Chondrocyte (in vitro differentiated cells): ENCODE data around the gene SRGAP1. TPM values are rescaled to one million over a fixed set of nuclear protein-coding genes. Genes with fewer than 3 reads are reported as not detected.

Source experiments
- DNase-seq: peaks from one replicate; pipeline ENCODE4 v3.0.0; 2021; ENCODE audit warnings: mixed read lengths, low spot score
- H3K27ac Mint-ChIP-seq: one replicate; pipeline ENCODE4 v1.8.0; 2021; ENCODE audit warnings: mild to moderate bottlenecking, moderate library complexity, mixed read lengths; ENCODE audit not compliant: unreplicated experiment
- H3K27me3 Mint-ChIP-seq: 2 replicates; pipeline ENCODE4 v1.8.0; 2021; ENCODE audit warnings: low read depth, mixed read lengths
- H3K36me3 Mint-ChIP-seq: 2 replicates; pipeline ENCODE4 v1.8.0; 2021; ENCODE audit warnings: low read depth, mixed read lengths
- H3K4me1 Mint-ChIP-seq: 2 replicates; pipeline ENCODE4 v1.8.0; 2021; ENCODE audit warnings: low read depth, mild to moderate bottlenecking, mixed read lengths
- H3K4me3 Mint-ChIP-seq: one replicate; pipeline ENCODE4 v1.8.0; 2021; ENCODE audit warnings: mild to moderate bottlenecking, moderate library complexity, mixed read lengths; ENCODE audit not compliant: unreplicated experiment
- H3K9me3 Mint-ChIP-seq: 2 replicates; pipeline ENCODE4 v1.8.0; 2021; ENCODE audit warnings: low read depth, mixed read lengths
- total RNA-seq: library from RNA; stranded (reverse); gene quantifications from 3 replicates; pipeline ENCODE4 v1.2.1, GENCODE V29; 2021
- TF ChIP-seq, protein P1 (sequence below): fragments of 200-600 bp; sonication (generic); IDR thresholded peaks from 2 replicates; pipeline ENCODE4 v1.5.0; 2021; ENCODE audit warnings: antibody characterized with exemption, mild to moderate bottlenecking, moderate library complexity

Gene SRGAP1
- total RNA-seq, 1 donor from 2014 or later: 13.2 TPM

- Mint-ChIP-seq H3K36me3 (peaks cover 11% of the 10 kb centered on the region), H3K27me3 (no peaks in the 10 kb centered on the region), H3K9me3 (peaks cover 22% of the 10 kb centered on the region), H3K27ac (no peak overlapping the region), H3K4me1 (peaks cover 8% of the 10 kb centered on the region), H3K4me3 (no peak overlapping the region)
- TF ChIP-seq, protein P1, sequence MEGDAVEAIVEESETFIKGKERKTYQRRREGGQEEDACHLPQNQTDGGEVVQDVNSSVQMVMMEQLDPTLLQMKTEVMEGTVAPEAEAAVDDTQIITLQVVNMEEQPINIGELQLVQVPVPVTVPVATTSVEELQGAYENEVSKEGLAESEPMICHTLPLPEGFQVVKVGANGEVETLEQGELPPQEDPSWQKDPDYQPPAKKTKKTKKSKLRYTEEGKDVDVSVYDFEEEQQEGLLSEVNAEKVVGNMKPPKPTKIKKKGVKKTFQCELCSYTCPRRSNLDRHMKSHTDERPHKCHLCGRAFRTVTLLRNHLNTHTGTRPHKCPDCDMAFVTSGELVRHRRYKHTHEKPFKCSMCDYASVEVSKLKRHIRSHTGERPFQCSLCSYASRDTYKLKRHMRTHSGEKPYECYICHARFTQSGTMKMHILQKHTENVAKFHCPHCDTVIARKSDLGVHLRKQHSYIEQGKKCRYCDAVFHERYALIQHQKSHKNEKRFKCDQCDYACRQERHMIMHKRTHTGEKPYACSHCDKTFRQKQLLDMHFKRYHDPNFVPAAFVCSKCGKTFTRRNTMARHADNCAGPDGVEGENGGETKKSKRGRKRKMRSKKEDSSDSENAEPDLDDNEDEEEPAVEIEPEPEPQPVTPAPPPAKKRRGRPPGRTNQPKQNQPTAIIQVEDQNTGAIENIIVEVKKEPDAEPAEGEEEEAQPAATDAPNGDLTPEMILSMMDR: no peak
- no peak for DNase-seq
Observed at GRCh38 chr12:63822352-63822751, 22.1 kb upstream of the SRGAP1 start.

- Mint-ChIP-seq H3K27ac (no peak overlapping the region), H3K9me3 (peaks cover 22% of the 10 kb centered on the region), H3K27me3 (no peaks in the 10 kb centered on the region), H3K36me3 (peaks cover 11% of the 10 kb centered on the region), H3K4me1 (peaks cover 8% of the 10 kb centered on the region), H3K4me3 (no peak overlapping the region)
- TF ChIP-seq, protein P1: no peak
- no peak for DNase-seq
Observed at GRCh38 chr12:63823040-63823439, 21.5 kb upstream of the SRGAP1 start.

DNA sequence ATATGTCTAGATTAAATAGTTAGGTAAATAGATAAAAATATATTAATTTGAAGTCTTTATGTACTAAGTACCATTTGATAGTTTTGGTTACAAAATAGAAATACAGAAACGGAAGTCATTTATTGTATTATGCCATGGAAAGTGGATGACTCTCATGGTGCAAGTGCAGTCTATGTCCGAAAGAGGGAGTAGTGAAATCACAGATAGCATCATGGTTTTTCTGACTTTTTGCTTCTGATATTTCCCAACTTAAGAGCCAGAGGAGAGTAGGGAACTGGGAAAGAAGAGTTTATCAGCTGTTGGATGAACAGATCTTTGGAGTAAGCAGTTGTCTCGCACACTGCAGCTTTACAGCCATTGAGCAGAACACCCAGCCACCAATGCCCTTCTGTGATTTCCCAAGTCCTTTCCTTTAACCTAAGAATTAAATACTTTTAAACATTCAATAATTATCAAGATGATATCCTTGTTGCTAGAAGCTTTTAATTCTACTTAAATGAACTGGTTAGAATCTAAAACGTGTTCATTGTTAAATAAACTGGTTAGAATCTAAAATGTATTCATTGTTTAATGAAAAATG, 18.4 kb upstream of the SRGAP1 start:
- Mint-ChIP-seq H3K27me3 (no peaks in the 10 kb centered on the region), H3K27ac (no peak overlapping the region), H3K4me3 (no peak overlapping the region), H3K4me1 (peaks cover 8% of the 10 kb centered on the region), H3K9me3 (peaks cover 14% of the 10 kb centered on the region), H3K36me3 (peaks cover 4% of the 10 kb centered on the region)
- no peak for DNase-seq
- TF ChIP-seq, protein P1: peak; percentile 90

DNA sequence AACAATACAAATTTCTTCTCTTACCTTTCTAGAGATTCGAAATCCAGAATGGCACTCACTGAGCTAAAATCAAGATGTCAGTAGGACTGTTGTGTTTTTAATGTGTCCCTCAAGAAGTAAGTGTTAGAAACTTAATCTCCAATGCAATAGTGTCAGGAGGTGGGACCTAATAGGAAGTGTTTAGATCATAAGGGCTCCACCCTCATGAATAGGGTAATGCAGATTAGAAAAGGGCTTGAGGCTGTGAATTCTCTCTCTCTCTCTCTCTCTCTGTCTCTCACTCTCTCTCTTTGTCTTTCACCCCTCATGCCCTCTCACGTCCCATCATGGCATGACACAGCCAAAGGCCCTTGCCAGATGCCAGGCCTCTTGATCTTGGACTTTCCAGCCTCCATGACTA, 15.6 kb upstream of the SRGAP1 start:
- no peaks in the 10 kb centered on the region for H3K4me1 Mint-ChIP-seq
- peaks cover 2% of the 10 kb centered on the region for H3K36me3 Mint-ChIP-seq
- peaks cover 8% of the 10 kb centered on the region for H3K9me3 Mint-ChIP-seq
- peaks cover 4% of the 10 kb centered on the region for H3K27me3 Mint-ChIP-seq
- TF ChIP-seq, protein P1: no peak
- H3K27ac Mint-ChIP-seq: no peak overlapping the region
- no peak overlapping the region for H3K4me3 Mint-ChIP-seq
- no peak for DNase-seq

DNA sequence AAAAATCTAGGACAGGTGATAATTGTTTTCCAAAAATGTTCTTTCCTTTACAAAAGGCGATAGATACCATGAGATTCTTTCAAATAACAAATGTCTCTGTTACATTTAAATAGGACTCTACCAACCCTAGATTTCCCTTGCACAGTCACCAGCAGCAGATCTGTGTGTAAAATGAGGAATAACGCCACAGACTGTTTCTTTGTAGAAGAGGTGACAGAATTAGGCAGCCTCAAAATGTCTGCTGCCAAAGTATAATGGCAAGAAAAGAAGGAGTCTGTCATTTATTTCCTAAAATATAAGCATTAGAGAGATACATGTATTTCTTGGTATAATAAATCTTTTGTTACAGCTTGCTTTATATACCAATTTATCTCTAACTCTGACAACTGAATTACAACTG, 8.5 kb upstream of the SRGAP1 start:
- Mint-ChIP-seq H3K4me1 (no peaks in the 10 kb centered on the region), H3K27me3 (peaks cover 10% of the 10 kb centered on the region), H3K36me3 (no peaks in the 10 kb centered on the region), H3K9me3 (no peaks in the 10 kb centered on the region), H3K27ac (no peak overlapping the region), H3K4me3 (no peak overlapping the region)
- TF ChIP-seq, protein P1: no peak
- no peak for DNase-seq
